Ascending aorta (tissue), 2 donors: ENCODE results near the gene TMEM209. TPM values are rescaled to one million over a fixed set of nuclear protein-coding genes. Genes with fewer than 3 reads are reported as not detected.
"Not testable (repeated sequence)": the region's sequence is repeated elsewhere in the genome, so short reads cannot be mapped to it uniquely, and the experiment has no call there.

ENCODE experiments used
- DNase-seq, 2 donors: peaks; one replicate each; pipeline ENCODE4 v3.0.0-alpha.2; 2019; ENCODE audit warnings: low spot score in 2 of 2
- H3K27ac ChIP-seq, 2 donors: fragments of 200-600 bp; sonication (generic); one replicate each; pipeline ENCODE4 v1.5.1; 2016 to 2017; ENCODE audit warnings: mild to moderate bottlenecking in 1 of 2
- H3K27me3 ChIP-seq: fragments of 200-600 bp; sonication (generic); one replicate; pipeline ENCODE4 v1.5.1; 2017
- H3K36me3 ChIP-seq, 2 donors: fragments of 200-600 bp; sonication (generic); one replicate each; pipeline ENCODE4 v1.5.1; 2016
- H3K4me1 ChIP-seq, 2 donors: fragments of 200-600 bp; sonication (generic); one replicate each; pipeline ENCODE4 v1.5.1; 2016 to 2017; ENCODE audit warnings: mild to moderate bottlenecking in 1 of 2
- H3K4me3 ChIP-seq, 2 donors: fragments of 200-600 bp; sonication (generic); one replicate each; pipeline ENCODE4 v1.5.1; 2016 to 2017; ENCODE audit warnings: mild to moderate bottlenecking in 1 of 2
- H3K9me3 ChIP-seq, 2 donors: fragments of 200-600 bp; sonication (generic); one replicate each; pipeline ENCODE4 v1.5.1; 2016
- CTCF ChIP-seq, 3 experiments: fragments of 200-600 bp in 2 of 3; fragments of 450-650 bp in 1 of 3; sonication (generic) in 2 of 3; IDR thresholded peaks; one replicate each; pipeline ENCODE4 v1.5.1; 2016 to 2019; ENCODE audit warnings: antibody characterized with exemption in 3 of 3, mild to moderate bottlenecking in 1 of 3, moderate library complexity in 1 of 3
- intact Hi-C: fragments of 100-400 bp; cut with DNase I; formaldehyde crosslinking; loops from one replicate; pipeline ENCODE4 v1.15.1; 2023
- total RNA-seq: library from RNA; depleted of rRNA; stranded (reverse); fragments of >200 nt; gene quantifications from one replicate; pipeline ENCODE4 v1.1.0, GENCODE V29; 2016

Gene TMEM209
- total RNA-seq, 1 donor from 2014 or later: 5.3 TPM

GRCh38 chr7:130227883-130228575, 22.8 kb upstream of the TMEM209 start:
- no peak for TF ChIP-seq CTCF (IDR thresholded peaks at IDR 0.05)
- Histone ChIP-seq H3K27ac (no peak overlapping the region), H3K4me3 (no peak overlapping the region), H3K27me3 (no peaks in the 10 kb centered on the region), H3K36me3 (no peaks in the 10 kb centered on the region), H3K9me3 (no peaks in the 10 kb centered on the region), H3K4me1 (no peaks in the 10 kb centered on the region)
- intact Hi-C loops: no loop called here
- no peak for DNase-seq

- Histone ChIP-seq H3K27ac (no peak overlapping the region), H3K9me3 (no peaks in the 10 kb centered on the region), H3K27me3 (no peaks in the 10 kb centered on the region), H3K36me3 (no peaks in the 10 kb centered on the region), H3K4me3 (no peak overlapping the region), H3K4me1 (no peaks in the 10 kb centered on the region)
- intact Hi-C loops: no loop called here
- TF ChIP-seq CTCF (IDR thresholded peaks at IDR 0.05): no peak
- DNase-seq: no peak
These were observed 21.1 kb upstream of the TMEM209 start for GRCh38 chr7:130226333-130226732.

GRCh38 chr7:130224923-130225322, 19.7 kb upstream of the TMEM209 start:
- H3K36me3 ChIP-seq, intact Hi-C loops, H3K9me3 ChIP-seq, DNase-seq, H3K4me1 ChIP-seq, H3K4me3 ChIP-seq, H3K27ac ChIP-seq, H3K27me3 ChIP-seq: not testable (repeated sequence)

DNA sequence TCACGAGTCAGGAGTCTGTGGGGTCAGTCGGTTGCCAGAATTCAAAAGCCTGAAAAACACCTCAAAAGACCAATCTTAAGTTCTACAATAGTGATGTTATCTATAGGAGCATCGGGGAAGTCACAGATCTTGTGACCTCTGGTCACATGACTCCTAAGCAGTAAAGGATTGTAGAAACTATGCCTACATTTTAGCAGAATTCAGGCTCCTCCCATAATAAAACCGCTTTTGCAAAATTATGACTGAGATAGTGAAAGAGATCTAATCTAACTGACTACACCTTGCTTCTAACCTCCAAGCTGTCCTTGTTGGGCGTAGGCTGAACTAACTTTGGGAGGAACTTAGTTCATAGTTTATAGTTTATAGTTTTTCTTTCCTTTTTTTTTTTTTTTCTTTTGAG, 19.0 kb upstream of the TMEM209 start:
- H3K27ac ChIP-seq: no peak overlapping the region

GRCh38 chr7:130223646-130224045, 18.4 kb upstream of the TMEM209 start:
- Histone ChIP-seq H3K9me3 (no peaks in the 10 kb centered on the region), H3K4me1 (no peaks in the 10 kb centered on the region), H3K36me3 (no peaks in the 10 kb centered on the region), H3K4me3 (no peak overlapping the region), H3K27ac (no peak overlapping the region), H3K27me3 (no peaks in the 10 kb centered on the region)
- DNase-seq: no peak
- no peak for TF ChIP-seq CTCF (IDR thresholded peaks at IDR 0.05)
- intact Hi-C loops: no loop called here

More for the DNA sequence above, 19.0 kb upstream of the TMEM209 start:
- Histone ChIP-seq H3K4me1 (no peaks in the 10 kb centered on the region), H3K4me3 (no peak overlapping the region), H3K36me3 (no peaks in the 10 kb centered on the region), H3K27me3 (no peaks in the 10 kb centered on the region), H3K9me3 (no peaks in the 10 kb centered on the region)
- no peak for DNase-seq
- intact Hi-C loops: no loop called here
- no peak for TF ChIP-seq CTCF (IDR thresholded peaks at IDR 0.05)

DNA sequence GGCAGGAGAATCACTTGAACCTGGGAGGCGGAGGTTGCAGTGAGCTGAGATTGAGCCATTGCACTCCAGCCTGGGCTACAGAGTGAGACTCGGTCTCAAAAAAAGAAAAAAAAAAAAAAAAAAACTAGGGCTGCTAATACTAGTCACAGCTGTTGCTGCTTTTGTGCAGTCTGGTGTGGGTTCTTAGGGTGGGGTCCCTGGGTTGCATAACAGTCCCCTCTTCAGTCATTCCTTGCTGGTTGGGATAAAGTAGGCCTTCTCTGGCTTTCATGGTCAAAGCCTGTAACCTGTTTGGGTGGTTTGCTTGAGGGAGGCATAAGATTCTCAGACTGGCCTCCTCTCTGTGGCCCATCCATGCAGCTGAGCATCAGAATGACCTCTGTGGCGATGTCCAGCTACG, 16.5 kb upstream of the TMEM209 start:
- no peak for TF ChIP-seq CTCF (IDR thresholded peaks at IDR 0.05)
- Histone ChIP-seq H3K4me3 (no peak overlapping the region), H3K9me3 (no peaks in the 10 kb centered on the region), H3K4me1 (no peaks in the 10 kb centered on the region), H3K36me3 (no peaks in the 10 kb centered on the region), H3K27ac (no peak overlapping the region), H3K27me3 (no peaks in the 10 kb centered on the region)
- no peak for DNase-seq
- intact Hi-C loops: no loop called here
